Skeletal muscle tissue (tissue), 4 donors: ENCODE data around the gene CAND2. TPM values are rescaled to one million over a fixed set of nuclear protein-coding genes. Genes with fewer than 3 reads are reported as not detected.
"Not testable (repeated sequence)": the region's sequence is repeated elsewhere in the genome, so short reads cannot be mapped to it uniquely, and the experiment has no call there.

Experiments
- H3K27ac ChIP-seq: one replicate; pipeline ENCODE4 v1.7.0; 2013; ENCODE audit warnings: mild to moderate bottlenecking, low read depth, low read length, inconsistent platforms
- H3K27me3 ChIP-seq, 3 donors: one replicate each; pipeline ENCODE4 v1.7.0; 2013; ENCODE audit warnings: low read length in 3 of 3; ENCODE audit not compliant: control insufficient read depth in 3 of 3, insufficient read depth in 3 of 3
- H3K36me3 ChIP-seq, 3 donors: one replicate each; pipeline ENCODE4 v1.7.0; 2013; ENCODE audit warnings: low read length in 3 of 3; ENCODE audit not compliant: control insufficient read depth in 3 of 3, insufficient read depth in 3 of 3
- H3K4me1 ChIP-seq, 3 donors: one replicate each; pipeline ENCODE4 v1.7.0; 2013; ENCODE audit warnings: low read length in 3 of 3, mild to moderate bottlenecking in 3 of 3; ENCODE audit not compliant: control insufficient read depth in 3 of 3, insufficient read depth in 3 of 3
- H3K4me3 ChIP-seq, 3 donors: one replicate each; pipeline ENCODE4 v1.7.0; 2013; ENCODE audit warnings: low read length in 3 of 3
- H3K9ac ChIP-seq, 3 donors: one replicate each; pipeline ENCODE4 v1.7.0; 2013; ENCODE audit warnings: low read length in 3 of 3, mild to moderate bottlenecking in 3 of 3, moderate library complexity in 2 of 3, low read depth in 1 of 3
- H3K9me3 ChIP-seq, 3 donors: one replicate each; pipeline ENCODE4 v1.7.0; 2013; ENCODE audit warnings: low read length in 3 of 3; ENCODE audit not compliant: control insufficient read depth in 3 of 3
- total RNA-seq: library from RNA; depleted of rRNA; stranded (reverse); fragments of >200 nt; gene quantifications from one replicate; pipeline ENCODE4 v1.2.3, GENCODE V29; 2014
- donor health status: Osteomylitis.

Gene CAND2
- total RNA-seq, 1 donor from 2014 or later, result 22.4 TPM

DNA sequence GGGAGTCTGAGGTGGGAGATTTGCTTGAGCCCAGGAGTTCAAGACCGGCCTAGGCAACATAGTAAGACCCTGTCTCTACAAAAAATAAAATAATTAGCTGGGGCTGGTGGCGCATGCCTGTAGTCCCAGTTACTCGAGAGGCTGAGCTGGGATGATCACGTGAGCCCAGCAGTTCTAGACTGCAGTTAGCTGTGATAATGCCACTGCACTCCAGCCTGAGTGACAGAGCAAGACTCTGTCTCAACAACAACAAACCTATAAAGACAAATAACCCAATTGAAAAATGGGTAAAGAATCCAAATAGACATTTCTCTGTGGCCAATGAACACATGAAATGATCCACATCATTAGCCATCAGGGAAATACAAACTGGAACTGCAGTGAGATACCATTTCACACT is 46.0 kb downstream of the CAND2 start:
- H3K36me3 ChIP-seq, result peaks cover 16 to 24% (median 22%) of the 10 kb centered on the region in 3 donors
- H3K27ac ChIP-seq, result no peak overlapping the region
- no peak overlapping the region for H3K4me3 ChIP-seq
- peaks cover 47 to 52% (median 47%) of the 10 kb centered on the region in 3 donors for H3K4me1 ChIP-seq
- peak overlapping the region in 1 of 3 donors; percentile 94 for H3K9ac ChIP-seq
- H3K27me3 ChIP-seq, result no peaks in the 10 kb centered on the region
- no peaks in the 10 kb centered on the region for H3K9me3 ChIP-seq

DNA sequence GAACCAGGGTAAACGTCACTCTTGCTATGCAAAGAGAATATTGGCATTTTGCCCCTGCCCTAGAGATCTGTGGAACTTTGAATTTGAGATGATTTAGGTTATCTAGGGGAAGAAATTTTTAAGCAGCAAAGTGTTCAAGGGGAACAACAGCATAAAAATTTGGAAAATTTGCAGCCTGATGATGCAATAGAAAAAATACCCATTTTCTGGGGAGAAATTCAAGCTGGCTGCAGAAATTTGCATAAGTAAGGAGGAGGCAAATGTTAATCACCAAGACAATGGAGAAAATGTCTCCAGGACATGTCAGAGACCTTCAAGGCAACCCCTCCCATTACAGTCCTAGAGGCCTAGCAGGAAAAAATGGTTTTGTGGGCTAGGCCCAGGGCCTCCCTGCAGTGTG is 49.3 kb downstream of the CAND2 start:
- Histone ChIP-seq H3K27me3 (no peaks in the 10 kb centered on the region), H3K36me3 (no peaks in the 10 kb centered on the region), H3K9ac (no peak overlapping the region), H3K4me1 (peaks cover 15 to 23% (median 15%) of the 10 kb centered on the region in 3 donors), H3K27ac (no peak overlapping the region), H3K9me3 (no peaks in the 10 kb centered on the region), H3K4me3 (no peak overlapping the region)

DNA sequence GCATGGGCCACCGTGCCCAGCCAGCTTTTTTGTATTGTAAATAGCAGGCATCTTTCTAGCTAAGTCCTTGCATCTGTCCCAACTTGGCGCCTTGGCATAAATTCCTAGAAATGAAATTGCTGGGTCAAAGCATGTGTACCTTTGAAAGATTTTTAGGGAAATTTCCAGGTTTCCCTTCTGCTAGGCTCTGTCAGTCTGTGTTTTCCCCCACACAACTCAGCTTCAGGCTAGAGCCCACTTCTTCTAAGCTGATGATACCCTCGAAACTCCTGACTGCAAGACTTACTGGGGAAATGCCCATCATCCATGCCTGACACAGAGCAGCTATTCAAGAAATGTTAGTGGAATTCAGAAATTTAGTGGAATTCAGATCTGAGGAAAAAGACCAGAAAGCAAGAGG is 55.7 kb downstream of the CAND2 start:
- Histone ChIP-seq H3K27ac (no peak overlapping the region), H3K9me3 (no peaks in the 10 kb centered on the region), H3K36me3 (no peaks in the 10 kb centered on the region), H3K4me3 (no peak overlapping the region), H3K27me3 (no peaks in the 10 kb centered on the region), H3K9ac (no peak overlapping the region), H3K4me1 (peaks cover 6 to 18% (median 15%) of the 10 kb centered on the region in 3 donors)

DNA sequence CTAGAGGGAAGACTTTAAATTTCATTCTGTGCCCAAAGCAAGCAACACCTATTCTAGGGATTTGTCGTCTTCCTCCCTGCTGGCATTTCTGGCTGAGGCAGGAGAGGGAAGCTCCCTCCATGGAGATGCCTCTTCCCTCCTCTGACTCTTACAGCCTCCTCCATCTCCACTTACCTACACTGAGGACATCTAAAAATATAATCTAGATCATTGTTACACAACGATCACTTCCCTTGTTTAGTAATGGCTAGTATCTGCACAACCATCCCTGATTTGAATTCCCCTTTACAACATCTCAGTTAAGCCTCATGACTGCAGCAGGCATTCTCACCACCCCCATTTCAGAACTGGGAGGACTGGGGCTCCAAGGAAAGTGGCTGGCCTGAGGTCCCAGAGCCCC is 57.4 kb downstream of the CAND2 start:
- not testable (repeated sequence) for H3K27me3 ChIP-seq, H3K9me3 ChIP-seq, H3K27ac ChIP-seq, H3K4me3 ChIP-seq, H3K9ac ChIP-seq, H3K36me3 ChIP-seq
- peaks cover 3 to 15% (median 9%) of the 10 kb centered on the region in 3 donors for H3K4me1 ChIP-seq

DNA sequence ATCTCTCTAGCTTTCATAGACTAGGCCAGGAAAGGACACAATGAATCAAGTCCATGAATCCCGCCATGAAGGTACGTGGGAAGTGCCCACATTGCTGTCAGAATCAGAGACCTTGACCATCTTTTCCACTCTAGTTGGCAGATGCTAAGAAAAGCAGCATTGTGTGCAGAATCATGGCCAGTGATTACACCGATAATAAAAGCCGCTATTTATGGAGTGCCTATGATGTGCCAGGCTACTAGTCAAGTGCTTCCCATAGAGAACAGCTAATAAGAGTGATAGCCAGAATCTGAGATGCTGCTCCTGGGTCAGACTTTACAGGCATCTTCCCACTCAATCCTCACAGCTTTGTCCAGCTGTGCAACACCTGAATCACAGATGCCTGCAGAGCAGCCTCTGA is 58.1 kb downstream of the CAND2 start:
- no peak overlapping the region for H3K27ac ChIP-seq
- no peaks in the 10 kb centered on the region for H3K9me3 ChIP-seq
- H3K36me3 ChIP-seq, result no peaks in the 10 kb centered on the region
- no peak overlapping the region for H3K4me3 ChIP-seq
- H3K27me3 ChIP-seq, result no peaks in the 10 kb centered on the region
- H3K9ac ChIP-seq, result no peak overlapping the region
- H3K4me1 ChIP-seq, result peaks cover 3 to 15% (median 9%) of the 10 kb centered on the region in 3 donors

DNA sequence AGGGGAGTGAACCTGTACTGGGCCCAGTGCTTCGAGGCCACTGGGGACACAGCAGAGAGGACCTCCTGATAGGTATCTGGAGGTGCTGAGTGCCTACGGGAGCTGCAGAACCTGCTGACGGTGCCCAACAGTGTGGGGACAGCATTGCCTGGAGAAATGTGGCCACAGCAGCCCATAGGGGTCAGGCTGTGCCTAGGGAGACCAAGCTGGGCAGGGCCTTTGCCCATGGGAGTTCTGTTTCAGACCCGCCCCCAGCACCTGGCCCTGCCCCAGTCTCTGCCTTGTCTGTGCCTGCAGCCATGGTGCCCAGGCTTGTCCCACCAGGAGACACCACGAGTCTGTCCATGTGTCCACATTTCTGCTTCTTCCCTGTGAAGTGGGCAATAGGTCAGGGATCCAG is 60.1 kb downstream of the CAND2 start:
- Histone ChIP-seq H3K9ac (no peak overlapping the region), H3K27ac (no peak overlapping the region), H3K4me1 (peaks cover 3 to 15% (median 9%) of the 10 kb centered on the region in 3 donors), H3K4me3 (no peak overlapping the region), H3K36me3 (no peaks in the 10 kb centered on the region), H3K9me3 (no peaks in the 10 kb centered on the region), H3K27me3 (no peaks in the 10 kb centered on the region)

DNA sequence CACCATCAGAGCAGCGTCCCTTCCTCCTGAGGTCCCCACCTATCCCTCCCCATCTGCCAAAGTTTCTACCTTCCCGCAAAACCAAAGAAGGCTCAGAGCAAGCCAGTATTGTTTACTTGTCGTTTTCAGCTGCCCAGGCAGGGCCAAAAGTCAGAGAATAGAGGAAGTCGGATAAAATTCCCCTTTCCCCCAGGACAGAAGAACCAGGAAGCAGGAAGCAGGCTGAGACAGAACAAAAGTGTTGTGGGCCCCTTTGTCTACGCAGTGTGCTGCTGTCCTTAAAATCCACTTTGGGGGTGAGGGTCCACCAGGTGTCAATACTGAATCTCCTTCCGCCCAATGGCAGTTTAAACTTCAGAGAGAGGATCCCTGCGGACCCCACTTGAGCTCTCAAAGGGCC is 63.4 kb downstream of the CAND2 start:
- Histone ChIP-seq H3K27ac (no peak overlapping the region), H3K4me1 (peaks cover 0 to 2% (median 0%) of the 10 kb centered on the region in 3 donors), H3K4me3 (no peak overlapping the region), H3K9ac (no peak overlapping the region), H3K36me3 (no peaks in the 10 kb centered on the region), H3K9me3 (no peaks in the 10 kb centered on the region), H3K27me3 (no peaks in the 10 kb centered on the region)

DNA sequence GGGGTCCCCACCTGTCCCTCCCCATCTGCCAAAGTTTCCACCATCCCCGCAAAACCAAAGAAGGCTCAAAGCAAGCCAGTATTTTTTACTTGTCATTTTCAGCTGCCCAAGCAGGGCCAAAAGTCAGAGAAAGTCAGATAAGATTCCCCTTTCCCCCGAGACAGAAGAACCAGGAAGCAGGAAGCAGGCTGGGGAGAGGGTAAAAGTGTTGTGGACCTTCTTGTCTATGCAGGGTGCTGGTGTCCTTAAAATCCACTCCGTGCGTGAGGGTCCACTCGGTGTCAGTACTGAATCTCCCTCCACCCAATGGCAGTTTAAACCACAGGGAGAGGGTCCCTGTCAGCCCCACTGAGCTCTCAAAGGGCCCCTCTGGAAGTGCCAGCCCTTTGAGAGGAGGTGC is 65.1 kb downstream of the CAND2 start:
- Histone ChIP-seq H3K9me3 (no peaks in the 10 kb centered on the region), H3K4me3 (no peak overlapping the region), H3K27me3 (no peaks in the 10 kb centered on the region), H3K4me1 (no peaks in the 10 kb centered on the region), H3K36me3 (no peaks in the 10 kb centered on the region), H3K9ac (no peak overlapping the region), H3K27ac (no peak overlapping the region)

DNA sequence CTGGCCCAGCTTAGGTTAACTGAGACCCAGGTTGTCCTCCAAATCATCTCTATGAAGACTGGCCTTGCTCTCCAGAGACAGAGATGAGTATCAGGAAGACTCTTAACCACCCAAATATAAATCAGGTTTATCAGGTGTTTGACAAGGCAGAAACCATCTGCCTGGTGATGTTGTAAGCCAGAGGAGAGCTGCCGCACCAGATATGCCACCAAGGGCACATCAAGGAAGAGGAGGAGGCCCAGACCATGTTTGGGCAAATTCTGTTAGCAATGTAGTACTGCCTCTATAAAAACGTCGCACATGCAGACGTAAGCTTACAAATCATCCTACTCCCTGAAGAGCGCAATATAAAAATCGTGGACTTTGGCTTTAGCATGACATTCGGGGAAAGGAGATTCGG is 65.9 kb downstream of the CAND2 start:
- Histone ChIP-seq H3K27me3 (no peaks in the 10 kb centered on the region), H3K9ac (no peak overlapping the region), H3K27ac (no peak overlapping the region), H3K9me3 (no peaks in the 10 kb centered on the region), H3K4me3 (no peak overlapping the region), H3K4me1 (no peaks in the 10 kb centered on the region), H3K36me3 (no peaks in the 10 kb centered on the region)

DNA sequence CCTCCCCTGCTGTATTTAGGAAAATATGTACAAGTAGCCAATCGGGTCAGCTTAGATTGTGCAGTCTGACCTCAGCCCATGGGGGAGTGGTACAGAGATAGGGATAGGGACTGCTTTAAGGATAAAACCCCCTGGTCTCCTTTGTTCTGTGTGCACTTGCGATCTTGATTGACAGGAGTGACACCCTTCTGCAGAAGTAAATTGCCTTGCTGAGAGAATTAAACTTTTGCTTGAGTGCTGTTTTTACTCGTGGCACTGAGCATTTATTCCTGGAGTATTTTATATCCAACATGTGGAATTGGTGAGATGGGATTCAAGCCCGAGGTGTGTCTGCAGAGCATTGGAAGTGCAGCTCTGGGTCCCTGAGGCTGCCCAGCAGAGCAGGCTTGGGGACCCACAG is 68.8 kb downstream of the CAND2 start:
- Histone ChIP-seq H3K27me3 (no peaks in the 10 kb centered on the region), H3K9me3 (no peaks in the 10 kb centered on the region), H3K4me3 (no peak overlapping the region), H3K27ac (no peak overlapping the region), H3K36me3 (no peaks in the 10 kb centered on the region), H3K4me1 (peaks cover 5 to 9% (median 7%) of the 10 kb centered on the region in 3 donors), H3K9ac (no peak overlapping the region)

DNA sequence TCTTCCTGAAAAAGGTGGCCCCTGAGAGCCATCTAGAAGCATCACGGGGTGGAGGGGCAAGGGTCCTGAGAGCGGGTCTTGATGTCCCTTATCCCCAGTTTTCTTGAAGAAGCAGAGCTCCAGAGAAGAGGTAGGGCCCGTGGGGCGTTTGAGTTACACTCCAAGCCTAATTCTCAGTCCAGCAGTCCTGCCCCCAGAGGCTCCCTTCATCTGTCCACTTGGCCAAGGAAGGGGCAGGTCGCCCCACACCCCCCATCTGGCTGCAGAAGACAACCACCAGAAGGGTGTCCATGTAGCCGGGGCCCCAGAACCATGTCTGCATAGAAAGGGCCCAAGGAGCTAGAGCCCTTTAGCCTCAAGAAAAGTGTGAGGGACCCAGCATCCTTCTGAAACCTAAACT is 70.4 kb downstream of the CAND2 start:
- no peak overlapping the region for H3K9ac ChIP-seq
- H3K4me3 ChIP-seq, result no peak overlapping the region
- no peak overlapping the region for H3K27ac ChIP-seq
- no peaks in the 10 kb centered on the region for H3K27me3 ChIP-seq
- peaks cover 16 to 23% (median 18%) of the 10 kb centered on the region in 3 donors for H3K4me1 ChIP-seq
- no peaks in the 10 kb centered on the region for H3K9me3 ChIP-seq
- H3K36me3 ChIP-seq, result no peaks in the 10 kb centered on the region
